ENCODE data around the gene ZBED1.

Gene ZBED1

DNA sequence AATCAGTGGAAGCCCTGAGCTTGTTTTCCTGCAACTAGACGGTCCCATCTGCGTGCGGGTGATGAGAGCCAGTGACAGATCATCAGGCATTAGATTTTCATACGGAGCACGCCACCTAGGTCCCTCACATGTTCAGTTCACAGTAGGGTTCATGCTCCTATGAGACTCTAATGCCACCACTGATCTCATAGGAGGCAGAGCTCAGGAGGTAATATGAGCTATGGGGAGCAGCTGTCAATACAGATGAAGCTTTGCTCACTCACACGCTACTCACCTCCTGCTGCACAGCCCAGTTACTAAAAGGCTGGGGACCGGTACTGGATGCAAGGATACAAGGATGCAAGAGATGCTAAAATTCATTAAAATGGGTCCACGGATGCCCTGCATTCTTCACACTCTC is 61.2 kb downstream of the ZBED1 start:
- Histone ChIP-seq H3K9ac (ENCODE audit: low read length) (no peak overlapping the region), H2AFZ (ENCODE audit: low read depth, low read length, severe bottlenecking) (no peak overlapping the region), H3K4me2 (ENCODE audit: low read depth, low read length, poor library complexity, severe bottlenecking) (no peak overlapping the region), H4K20me1 (ENCODE audit: low read depth, low read length) (no peaks in the 10 kb centered on the region), H3K27me3 (ENCODE audit: low read length) (no peaks in the 10 kb centered on the region), H3K79me2 (ENCODE audit: insufficient read depth, low read length) (no peaks in the 10 kb centered on the region), H3K9me3 (ENCODE audit: insufficient read depth, low read length) (no peaks in the 10 kb centered on the region), H3F3A (ENCODE audit: insufficient read depth) (no peaks in the 10 kb centered on the region), H3K36me3 (ENCODE audit: low read length) (no peaks in the 10 kb centered on the region), H3K4me3 (ENCODE audit: insufficient read depth, low read length, poor library complexity, severe bottlenecking) (no peak overlapping the region), H3K9me2 (replicated peaks; ENCODE audit: insufficient read depth, low read length) (no peaks in the 10 kb centered on the region), H3K27ac (ENCODE audit: low read depth, low read length) (no peak overlapping the region)
- TF ChIP-seq, protein P1, sequence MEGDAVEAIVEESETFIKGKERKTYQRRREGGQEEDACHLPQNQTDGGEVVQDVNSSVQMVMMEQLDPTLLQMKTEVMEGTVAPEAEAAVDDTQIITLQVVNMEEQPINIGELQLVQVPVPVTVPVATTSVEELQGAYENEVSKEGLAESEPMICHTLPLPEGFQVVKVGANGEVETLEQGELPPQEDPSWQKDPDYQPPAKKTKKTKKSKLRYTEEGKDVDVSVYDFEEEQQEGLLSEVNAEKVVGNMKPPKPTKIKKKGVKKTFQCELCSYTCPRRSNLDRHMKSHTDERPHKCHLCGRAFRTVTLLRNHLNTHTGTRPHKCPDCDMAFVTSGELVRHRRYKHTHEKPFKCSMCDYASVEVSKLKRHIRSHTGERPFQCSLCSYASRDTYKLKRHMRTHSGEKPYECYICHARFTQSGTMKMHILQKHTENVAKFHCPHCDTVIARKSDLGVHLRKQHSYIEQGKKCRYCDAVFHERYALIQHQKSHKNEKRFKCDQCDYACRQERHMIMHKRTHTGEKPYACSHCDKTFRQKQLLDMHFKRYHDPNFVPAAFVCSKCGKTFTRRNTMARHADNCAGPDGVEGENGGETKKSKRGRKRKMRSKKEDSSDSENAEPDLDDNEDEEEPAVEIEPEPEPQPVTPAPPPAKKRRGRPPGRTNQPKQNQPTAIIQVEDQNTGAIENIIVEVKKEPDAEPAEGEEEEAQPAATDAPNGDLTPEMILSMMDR (IDR thresholded peaks at IDR 0.05; ENCODE audit: insufficient read depth, low read length, poor library complexity, severe bottlenecking), result no peak
- TF ChIP-seq EZH2phosphoT487 (conservative IDR thresholded peaks at IDR 0.05; ENCODE audit: low read length), result no peak
